Measurements from ENCODE around the gene SLC6A3. TPM values are rescaled to one million over a fixed set of nuclear protein-coding genes. Genes with fewer than 3 reads are reported as not detected.

The SLC6A3 gene
- total RNA-seq, 1 donor from 2014 or later, result not detected

DNA sequence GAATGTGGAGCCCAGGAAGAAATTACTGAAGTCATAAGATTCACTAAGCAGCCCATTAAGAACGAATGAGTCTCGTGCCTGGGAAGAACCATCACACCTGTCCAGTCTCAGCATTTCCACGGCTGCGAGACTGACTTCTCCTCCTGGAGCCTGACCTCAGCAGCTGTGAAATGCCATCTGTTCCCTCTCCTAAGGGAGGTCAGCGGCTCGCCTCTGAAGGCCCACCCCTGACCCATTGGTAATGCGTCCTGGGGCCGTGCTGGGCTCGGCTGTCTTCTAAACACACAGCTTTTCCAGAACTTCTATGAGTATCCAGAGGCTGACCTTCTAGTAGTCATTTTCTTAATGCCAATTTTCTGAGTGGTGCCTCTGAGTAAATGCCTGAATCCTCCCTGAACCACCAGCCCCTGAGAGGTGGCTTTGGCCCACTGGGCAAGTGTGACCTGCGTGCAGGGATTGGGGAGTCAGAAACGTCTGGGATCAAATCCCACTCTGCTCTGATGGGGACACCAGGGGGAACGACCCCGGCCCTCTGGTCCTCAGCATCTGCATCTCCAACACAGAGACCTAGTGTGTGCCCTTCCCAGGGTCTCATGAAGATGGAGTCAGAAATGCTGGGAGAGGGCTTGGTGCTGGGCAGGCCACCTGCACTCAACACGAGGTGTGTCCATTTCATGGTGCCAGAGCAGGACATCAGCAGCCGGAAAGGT is 5.7 kb downstream of the SLC6A3 start:
- no peak overlapping the region for H3K4me3 ChIP-seq (ENCODE audit: low read depth, low read length)
- TF ChIP-seq, protein P1, sequence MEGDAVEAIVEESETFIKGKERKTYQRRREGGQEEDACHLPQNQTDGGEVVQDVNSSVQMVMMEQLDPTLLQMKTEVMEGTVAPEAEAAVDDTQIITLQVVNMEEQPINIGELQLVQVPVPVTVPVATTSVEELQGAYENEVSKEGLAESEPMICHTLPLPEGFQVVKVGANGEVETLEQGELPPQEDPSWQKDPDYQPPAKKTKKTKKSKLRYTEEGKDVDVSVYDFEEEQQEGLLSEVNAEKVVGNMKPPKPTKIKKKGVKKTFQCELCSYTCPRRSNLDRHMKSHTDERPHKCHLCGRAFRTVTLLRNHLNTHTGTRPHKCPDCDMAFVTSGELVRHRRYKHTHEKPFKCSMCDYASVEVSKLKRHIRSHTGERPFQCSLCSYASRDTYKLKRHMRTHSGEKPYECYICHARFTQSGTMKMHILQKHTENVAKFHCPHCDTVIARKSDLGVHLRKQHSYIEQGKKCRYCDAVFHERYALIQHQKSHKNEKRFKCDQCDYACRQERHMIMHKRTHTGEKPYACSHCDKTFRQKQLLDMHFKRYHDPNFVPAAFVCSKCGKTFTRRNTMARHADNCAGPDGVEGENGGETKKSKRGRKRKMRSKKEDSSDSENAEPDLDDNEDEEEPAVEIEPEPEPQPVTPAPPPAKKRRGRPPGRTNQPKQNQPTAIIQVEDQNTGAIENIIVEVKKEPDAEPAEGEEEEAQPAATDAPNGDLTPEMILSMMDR (conservative IDR thresholded peaks at IDR 0.05; ENCODE audit: low read depth, low read length), result no peak
- DNase-seq (ENCODE audit: low read depth), result no peak

DNA sequence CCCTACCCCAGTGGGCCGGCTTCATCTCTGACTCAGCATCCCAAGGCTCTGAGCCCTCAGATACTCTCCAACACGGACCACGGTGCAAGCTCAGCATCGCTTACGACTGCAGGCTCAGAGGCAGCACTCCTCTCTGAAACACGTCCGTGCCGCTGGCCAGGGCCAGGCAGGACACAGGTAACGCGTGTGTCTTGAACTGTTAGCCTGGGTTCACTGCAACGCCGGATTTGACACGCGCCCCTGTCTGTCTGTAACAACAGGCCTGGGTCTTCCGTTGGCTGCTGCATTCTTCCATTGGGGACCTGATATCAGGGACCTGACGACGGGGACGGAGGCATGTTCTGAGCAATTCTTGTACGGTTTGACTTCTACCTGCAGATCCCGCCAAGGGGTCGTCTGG is 6.4 kb downstream of the SLC6A3 start:
- no peak for DNase-seq (ENCODE audit: low read depth)
- H3K4me3 ChIP-seq (ENCODE audit: low read depth, low read length), result no peak overlapping the region
- TF ChIP-seq, protein P1 (conservative IDR thresholded peaks at IDR 0.05; ENCODE audit: low read depth, low read length), result no peak

DNA sequence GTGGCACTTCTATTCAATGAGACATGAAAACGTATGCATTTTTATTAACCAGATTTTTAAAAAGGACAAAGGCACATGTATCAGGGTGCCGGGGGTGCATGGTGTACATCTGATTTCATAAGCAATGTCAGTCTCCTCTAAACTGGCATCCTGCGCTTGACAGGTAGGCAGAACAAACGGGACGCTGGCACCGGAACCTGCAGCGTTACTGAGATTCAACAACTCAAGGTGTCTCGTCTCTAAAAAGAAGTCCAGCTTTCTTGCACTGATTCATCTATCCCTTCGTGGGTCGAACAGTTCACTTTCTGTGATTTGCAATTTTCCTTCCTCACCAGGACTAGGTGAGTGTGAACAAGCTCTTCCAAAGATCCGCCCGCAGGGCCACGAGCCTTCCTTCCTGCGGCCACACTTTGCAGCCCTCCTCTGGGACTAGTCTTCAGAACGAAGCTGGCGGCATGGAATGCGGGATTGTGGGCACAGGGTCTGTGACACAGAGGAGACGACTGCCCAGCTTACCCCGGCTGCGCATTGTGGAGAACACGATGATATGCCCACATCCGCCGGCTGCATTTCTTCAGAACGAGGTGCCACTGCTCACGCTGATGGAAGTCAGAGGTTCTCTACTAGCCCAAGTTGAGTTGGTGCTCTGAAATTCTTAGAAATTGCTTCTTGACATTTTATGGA is 7.2 kb downstream of the SLC6A3 start:
- no peak overlapping the region for H3K4me3 ChIP-seq (ENCODE audit: low read depth, low read length)

DNA sequence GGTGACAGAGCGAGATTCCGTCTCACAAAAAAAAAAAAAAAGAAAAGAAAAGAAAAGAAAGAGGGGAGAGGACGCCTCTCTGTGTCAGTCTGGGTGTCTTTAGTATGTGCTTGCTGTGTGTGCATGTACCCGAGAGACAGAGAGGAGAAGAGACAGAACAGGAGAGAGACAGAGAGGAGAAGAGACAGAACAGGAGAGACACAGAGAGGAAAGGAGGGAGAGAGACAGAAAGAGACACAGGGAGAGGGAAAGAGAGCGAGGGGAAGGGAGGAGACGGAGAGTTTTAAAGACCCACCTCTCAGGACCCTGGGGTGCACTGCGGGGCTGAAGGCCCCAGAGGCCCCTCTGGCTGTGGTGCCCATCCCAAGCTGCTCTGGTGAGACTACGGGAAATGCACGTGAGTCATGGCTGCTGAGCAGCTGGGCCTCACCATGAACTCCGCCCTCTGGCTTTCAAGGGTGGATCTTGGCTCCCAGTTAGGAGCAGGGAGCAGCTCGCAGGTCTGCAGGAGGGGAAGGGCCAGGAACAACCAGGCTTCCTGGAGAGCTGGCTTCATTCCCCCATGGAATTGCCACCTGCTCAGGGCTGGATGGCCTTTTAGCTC is 7.9 kb downstream of the SLC6A3 start:
- H3K4me3 ChIP-seq (ENCODE audit: low read depth, low read length), result no peak overlapping the region
- no peak for DNase-seq (ENCODE audit: low read depth)
- TF ChIP-seq, protein P1 (conservative IDR thresholded peaks at IDR 0.05; ENCODE audit: low read depth, low read length), result no peak

More for the DNA sequence above, 7.2 kb downstream of the SLC6A3 start:
- no peak for DNase-seq (ENCODE audit: low read depth)
- TF ChIP-seq, protein P1 (conservative IDR thresholded peaks at IDR 0.05; ENCODE audit: low read depth, low read length), result no peak

DNA sequence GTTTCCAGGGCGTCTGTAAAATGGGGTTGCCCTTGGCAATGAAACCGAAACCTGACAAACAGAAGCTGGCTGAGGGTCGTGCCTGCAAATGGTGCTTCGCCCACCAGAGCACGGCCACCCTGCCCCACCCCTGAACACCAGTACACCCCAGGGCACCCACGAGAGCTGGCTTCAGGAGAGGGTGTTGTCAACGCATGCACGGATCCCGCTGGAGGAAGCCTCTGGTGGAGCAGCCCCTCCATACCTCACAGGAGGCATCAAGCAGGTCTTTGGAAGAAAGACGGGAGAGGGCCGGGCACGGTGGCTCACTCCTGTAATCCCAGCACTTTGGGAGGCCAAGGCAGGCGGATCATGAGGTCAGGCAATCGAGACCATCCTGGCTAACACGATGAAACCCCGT is 8.6 kb downstream of the SLC6A3 start:
- TF ChIP-seq, protein P1 (conservative IDR thresholded peaks at IDR 0.05; ENCODE audit: low read depth, low read length), result no peak
- DNase-seq (ENCODE audit: low read depth), result no peak
- no peak overlapping the region for H3K4me3 ChIP-seq (ENCODE audit: low read depth, low read length)

DNA sequence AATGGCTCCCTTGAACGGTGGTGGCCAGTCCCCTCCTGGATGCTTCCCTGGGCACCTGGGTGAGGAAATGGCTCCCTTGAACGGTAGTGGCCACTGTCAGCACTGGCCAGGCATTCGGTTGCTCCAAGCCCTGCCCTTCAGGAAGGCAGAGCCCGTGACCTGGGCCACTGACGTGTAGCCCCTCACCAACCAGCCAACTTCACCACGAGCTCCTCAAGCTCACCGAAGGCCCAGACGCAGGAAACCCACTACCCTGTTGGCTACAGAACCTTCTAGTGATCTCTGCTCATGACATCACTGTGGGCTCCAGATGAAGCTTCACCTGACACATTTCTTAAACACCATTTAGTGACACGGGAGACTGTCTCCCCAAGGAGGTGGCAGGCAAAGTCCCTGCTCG is 9.2 kb downstream of the SLC6A3 start:
- no peak for DNase-seq (ENCODE audit: low read depth)
- H3K4me3 ChIP-seq (ENCODE audit: low read depth, low read length), result no peak overlapping the region
- TF ChIP-seq, protein P1 (conservative IDR thresholded peaks at IDR 0.05; ENCODE audit: low read depth, low read length), result no peak
